Upper lobe of left lung (tissue), 6 donors: ENCODE measurements around the gene TRIP6. TPM values are rescaled to one million over a fixed set of nuclear protein-coding genes. Genes with fewer than 3 reads are reported as not detected.
"Not testable (repeated sequence)": the region's sequence is repeated elsewhere in the genome, so short reads cannot be mapped to it uniquely, and the experiment has no call there.

Experiments
- ATAC-seq, 2 donors: fragments of 200-7000 bp; cut with Tn5 transposase; one replicate each; pipeline ENCODE4 v1.9.1; 2022; ENCODE audit warnings: mild to moderate bottlenecking in 2 of 2, moderate library complexity in 2 of 2; ENCODE audit not compliant: low FRiP score in 2 of 2
- DNase-seq, 2 donors: peaks; one replicate each; pipeline ENCODE4 v3.0.0-alpha.2; 2019 to 2020
- H3K27ac ChIP-seq, 4 donors: fragments of 200-600 bp; sonication (generic); one replicate each; pipeline ENCODE4 v1.5.1; 2016 to 2019
- H3K27me3 ChIP-seq, 4 donors: fragments of 200-600 bp; sonication (generic); one replicate each; pipeline ENCODE4 v1.5.1; 2017 to 2019
- H3K36me3 ChIP-seq, 4 donors: fragments of 200-600 bp; sonication (generic); one replicate each; pipeline ENCODE4 v1.5.1; 2016 to 2019
- H3K4me1 ChIP-seq, 4 donors: fragments of 200-600 bp; sonication (generic); one replicate each; pipeline ENCODE4 v1.5.1; 2018 to 2019
- H3K4me3 ChIP-seq, 4 donors: fragments of 200-600 bp; sonication (generic); one replicate each; pipeline ENCODE4 v1.5.1; 2017 to 2019; ENCODE audit warnings: mild to moderate bottlenecking in 2 of 4, moderate library complexity in 1 of 4
- H3K9me3 ChIP-seq, 4 donors: fragments of 200-600 bp; sonication (generic); one replicate each; pipeline ENCODE4 v1.5.1; 2018 to 2019
- CTCF ChIP-seq, 6 experiments: fragments of 450-650 bp in 4 of 6; fragments of 200-600 bp in 2 of 6; sonication (generic) in 2 of 6; IDR thresholded peaks; one replicate each; pipeline ENCODE4 v1.5.1; 2016 to 2019; ENCODE audit warnings: antibody characterized with exemption in 6 of 6
- EP300 ChIP-seq, 4 donors: sonication (generic); formaldehyde crosslinking; IDR thresholded peaks; one replicate each; pipeline ENCODE4 v1.5.1; 2017; ENCODE audit warnings: antibody characterized with exemption in 4 of 4, control low read depth in 2 of 4
- POLR2A ChIP-seq, 4 donors: fragments of 450-650 bp; IDR thresholded peaks; one replicate each; pipeline ENCODE4 v1.5.1; 2016 to 2017; ENCODE audit warnings: antibody characterized with exemption in 4 of 4, mild to moderate bottlenecking in 2 of 4
- POLR2AphosphoS5 ChIP-seq, 2 donors: sonication (generic); formaldehyde crosslinking; IDR thresholded peaks; one replicate each; pipeline ENCODE4 v1.5.1; 2017; ENCODE audit warnings: antibody characterized with exemption in 2 of 2
- WGBS, 2 donors: methylation state at CpG; one replicate each; pipeline ENCODE4 v1.1.5; 2017 to 2018; 5-methylcytosine and 5-hydroxymethylcytosine counted together
- total RNA-seq, 6 donors: library from RNA; depleted of rRNA in 4 of 6; stranded (reverse); fragments of >200 nt in 4 of 6; gene quantifications; one replicate each; pipeline versions ENCODE4 v1.1.0 to v1.2.1, GENCODE V29; 2016 to 2021
- donor health status: DM: no; HTN: no; CAD: no; lungs with moderate emphysema.
- donor health status: DM: no; HTN: yes; CAD: no; lungs with severe emphysema.

TRIP6 gene
- total RNA-seq, 6 donors from 2014 or later = 17.8 to 74.3 (median 67.3) TPM

GRCh38 chr7:100847360-100847759 lies 19.8 kb upstream of the TRIP6 start:
- 84 to 89% methylated on average over 4 of the region's 4 CpGs for WGBS, 2 donors
- TF ChIP-seq POLR2AphosphoS5 (IDR thresholded peaks at IDR 0.05) = no peak
- TF ChIP-seq POLR2A (IDR thresholded peaks at IDR 0.05) = no peak
- no peak for TF ChIP-seq EP300 (IDR thresholded peaks at IDR 0.05)
- no peak for TF ChIP-seq CTCF (IDR thresholded peaks at IDR 0.05)
- no peak overlapping the region for H3K27ac ChIP-seq

GRCh38 chr7:100852048-100852872 lies 14.9 kb upstream of the TRIP6 start, which contains the start of gene SLC12A9:
Gene SLC12A9 (plus strand): TSS chr7:100852713. CDS start chr7:100854198, 1,485 bp downstream.
- peak; percentile 92 to 98 for DNase-seq
- Histone ChIP-seq H3K4me3 (peak within 1 kb of the TSS; percentile 61 to 90 (median 79)), H3K9me3 (no peaks in the 10 kb centered on the region), H3K27me3 (no peaks in the 10 kb centered on the region), H3K36me3 (peaks cover 0 to 11% (median 5%) of the 10 kb centered on the region in 4 donors), H3K27ac (peak within 1 kb of the TSS; percentile 59 to 89 (median 84)), H3K4me1 (peaks cover 12 to 25% (median 18%) of the 10 kb centered on the region in 4 donors)
- TF ChIP-seq POLR2A (IDR thresholded peaks at IDR 0.05) = peak in 2 of 4 donors; percentile 15 to 63
- no peak for TF ChIP-seq EP300 (IDR thresholded peaks at IDR 0.05)
- TF ChIP-seq POLR2AphosphoS5 (IDR thresholded peaks at IDR 0.05) = peak in 1 of 2 donors; percentile 34
- peak; percentile 93 to 97 (median 96) for TF ChIP-seq CTCF (IDR thresholded peaks at IDR 0.05)
- ATAC-seq = peak; percentile 99
- 1 to 15% methylated on average over 4 to 41 of the region's 71 CpGs for WGBS, 2 donors

More at GRCh38 chr7:100847360-100847759, 19.8 kb upstream of the TRIP6 start:
- Histone ChIP-seq H3K9me3 (no peaks in the 10 kb centered on the region), H3K27me3 (no peaks in the 10 kb centered on the region), H3K4me3 (no peak overlapping the region), H3K36me3 (no peaks in the 10 kb centered on the region), H3K4me1 (peaks cover 7% of the 10 kb centered on the region in 4 donors)
- ATAC-seq = no peak
- no peak for DNase-seq

- ATAC-seq (no peak), DNase-seq (no peak)
- Histone ChIP-seq H3K9me3 (no peaks in the 10 kb centered on the region), H3K4me1 (peaks cover 12 to 25% (median 18%) of the 10 kb centered on the region in 4 donors), H3K27me3 (no peaks in the 10 kb centered on the region), H3K4me3 (no peak overlapping the region), H3K27ac (peak overlapping the region in 2 of 4 donors; percentile 59 to 89), H3K36me3 (peaks cover 0 to 22% (median 5%) of the 10 kb centered on the region in 4 donors)
- TF ChIP-seq CTCF (IDR thresholded peaks at IDR 0.05) (no peak), EP300 (IDR thresholded peaks at IDR 0.05) (no peak), POLR2AphosphoS5 (IDR thresholded peaks at IDR 0.05) (no peak), POLR2A (IDR thresholded peaks at IDR 0.05) (no peak)
- WGBS, 2 donors = 85 to 90% methylated on average over 11 to 14 of the region's 14 CpGs
These were observed 12.9 kb upstream of the TRIP6 start for GRCh38 chr7:100854146-100854895.

GRCh38 chr7:100854899-100855298 lies 12.3 kb upstream of the TRIP6 start:
- H3K27me3 ChIP-seq, H3K27ac ChIP-seq, H3K9me3 ChIP-seq, DNase-seq, H3K4me3 ChIP-seq, ATAC-seq: not testable (repeated sequence)
- 92 to 94% methylated on average over 9 of the region's 9 CpGs for WGBS, 2 donors
- Histone ChIP-seq H3K36me3 (peaks cover 0 to 26% (median 7%) of the 10 kb centered on the region in 4 donors), H3K4me1 (peaks cover 12 to 25% (median 18%) of the 10 kb centered on the region in 4 donors)

- no peak for ATAC-seq
- TF ChIP-seq POLR2AphosphoS5 (IDR thresholded peaks at IDR 0.05) (no peak), EP300 (IDR thresholded peaks at IDR 0.05) (no peak), POLR2A (IDR thresholded peaks at IDR 0.05) (no peak), CTCF (IDR thresholded peaks at IDR 0.05) (no peak)
- Histone ChIP-seq H3K4me1 (peaks cover 12 to 25% (median 18%) of the 10 kb centered on the region in 4 donors), H3K36me3 (peaks cover 0 to 32% (median 13%) of the 10 kb centered on the region in 4 donors), H3K27ac (no peak overlapping the region), H3K9me3 (no peaks in the 10 kb centered on the region), H3K27me3 (no peaks in the 10 kb centered on the region), H3K4me3 (no peak overlapping the region)
- no peak for DNase-seq
- WGBS, 2 donors = 94% methylated on average over 10 of the region's 10 CpGs
These were observed 11.7 kb upstream of the TRIP6 start for GRCh38 chr7:100855515-100855914.
